HG03575 (cell line): ENCODE measurements around the gene EEF1AKMT1.

Experiments used
- ATAC-seq: cut with Tn5 transposase; IDR thresholded peaks from one replicate; pipeline ENCODE4 v1.9.1; 2021; ENCODE audit not compliant: unreplicated experiment, insufficient number of reproducible peaks, low FRiP score; ENCODE audit errors: extremely low read depth

The EEF1AKMT1 gene

GRCh38 chr13:20721454-20722357, 52.1 kb downstream of the EEF1AKMT1 start:
- ATAC-seq = no peak

GRCh38 chr13:20721058-20721453, 52.7 kb downstream of the EEF1AKMT1 start:
- no peak for ATAC-seq

GRCh38 chr13:20720499-20720898, 53.3 kb downstream of the EEF1AKMT1 start:
- no peak for ATAC-seq

- ATAC-seq = no peak
Observed at GRCh38 chr13:20719783-20720182, 54.0 kb downstream of the EEF1AKMT1 start.

- no peak for ATAC-seq
Observed at GRCh38 chr13:20718958-20719566, 54.7 kb downstream of the EEF1AKMT1 start.

GRCh38 chr13:20717581-20718542, 55.9 kb downstream of the EEF1AKMT1 start:
- ATAC-seq = no peak

- ATAC-seq = no peak
Observed at GRCh38 chr13:20716951-20717350, 56.8 kb downstream of the EEF1AKMT1 start.

GRCh38 chr13:20715330-20715712, 58.4 kb downstream of the EEF1AKMT1 start:
- no peak for ATAC-seq

GRCh38 chr13:20714563-20715329, 59.0 kb downstream of the EEF1AKMT1 start:
- no peak for ATAC-seq

- ATAC-seq = no peak
Observed at GRCh38 chr13:20714161-20714560, 59.6 kb downstream of the EEF1AKMT1 start.

- ATAC-seq = no peak
Observed at GRCh38 chr13:20713751-20714150, 60.0 kb downstream of the EEF1AKMT1 start.

GRCh38 chr13:20713014-20713376, 60.8 kb downstream of the EEF1AKMT1 start:
- no peak for ATAC-seq

- ATAC-seq = no peak
Observed at GRCh38 chr13:20711301-20712044, 62.3 kb downstream of the EEF1AKMT1 start.

GRCh38 chr13:20709782-20710181, 64.0 kb downstream of the EEF1AKMT1 start:
- no peak for ATAC-seq

- no peak for ATAC-seq
Observed at GRCh38 chr13:20709369-20709768, 64.4 kb downstream of the EEF1AKMT1 start.

GRCh38 chr13:20708216-20708615, 65.5 kb downstream of the EEF1AKMT1 start:
- no peak for ATAC-seq

- ATAC-seq = no peak
Observed at GRCh38 chr13:20706661-20707060, 67.1 kb downstream of the EEF1AKMT1 start.

- no peak for ATAC-seq
Observed at GRCh38 chr13:20704459-20705069, 69.2 kb downstream of the EEF1AKMT1 start.
